ENCODE results near the gene RAD50. TPM values are rescaled to one million over a fixed set of nuclear protein-coding genes. Genes with fewer than 3 reads are reported as not detected.

Gene RAD50
- polyA plus RNA-seq, 1 experiment, result 9.7 TPM

- ChIA-PET CTCF (no interaction called here), POLR2A (no interaction called here)
- DNase-seq (ENCODE audit: low read depth), result no peak
- H3K27me3 ChIP-seq (ENCODE audit: control insufficient read depth, insufficient read depth, low read length), result no peaks in the 10 kb centered on the region
- no peak overlapping the region for H3K4me3 ChIP-seq (ENCODE audit: low read depth, low read length)
- TF ChIP-seq CTCF (IDR thresholded peaks at IDR 0.05; ENCODE audit: insufficient read depth, low read depth, low read length), result no peak
- H3K36me3 ChIP-seq (ENCODE audit: control insufficient read depth, insufficient read depth, low read length), result no peaks in the 10 kb centered on the region
Observed at GRCh38 chr5:132667761-132668705, 111.3 kb downstream of the RAD50 start.

DNA sequence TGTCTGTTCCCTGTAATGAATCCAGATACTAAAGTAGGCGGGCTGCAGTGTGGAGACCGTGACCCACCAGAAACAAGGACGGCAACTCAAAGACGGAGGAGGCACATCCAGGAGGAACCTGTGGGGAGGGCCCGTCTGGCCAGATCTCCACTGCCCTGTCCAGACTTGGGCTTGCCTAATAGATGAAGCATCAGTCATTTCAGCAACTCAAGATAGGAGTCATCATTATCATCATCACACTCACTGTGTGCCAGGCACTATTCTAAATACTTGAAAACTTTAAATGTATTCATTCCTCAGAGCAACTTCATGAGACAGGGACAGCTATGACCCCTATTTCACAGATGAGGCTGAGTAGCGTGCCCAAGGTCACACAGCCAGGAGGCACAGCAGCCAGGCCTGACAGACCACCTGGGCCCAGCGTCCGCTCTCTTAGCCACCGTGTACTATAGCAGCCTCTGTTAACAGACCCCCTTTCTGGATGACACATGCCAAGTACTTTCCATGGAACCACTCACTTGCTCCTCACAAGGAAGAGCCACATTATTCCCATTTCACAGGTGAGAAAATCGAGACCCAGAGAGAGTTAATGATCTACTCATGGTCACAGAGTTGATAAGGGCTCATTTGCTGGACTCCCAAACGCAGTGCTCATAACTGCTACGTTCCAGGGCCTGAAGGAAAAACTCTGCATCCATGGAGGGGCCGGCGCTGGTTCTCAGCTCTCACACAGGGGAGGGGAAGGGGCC is 112.1 kb downstream of the RAD50 start:
- Histone ChIP-seq H3K36me3 (ENCODE audit: control insufficient read depth, insufficient read depth, low read length) (no peaks in the 10 kb centered on the region), H3K27me3 (ENCODE audit: control insufficient read depth, insufficient read depth, low read length) (no peaks in the 10 kb centered on the region), H3K4me3 (ENCODE audit: low read depth, low read length) (no peak overlapping the region)
- ChIA-PET CTCF (no interaction called here), POLR2A (no interaction called here)
- no peak for TF ChIP-seq CTCF (IDR thresholded peaks at IDR 0.05; ENCODE audit: insufficient read depth, low read depth, low read length)
- DNase-seq (ENCODE audit: low read depth), result no peak

DNA sequence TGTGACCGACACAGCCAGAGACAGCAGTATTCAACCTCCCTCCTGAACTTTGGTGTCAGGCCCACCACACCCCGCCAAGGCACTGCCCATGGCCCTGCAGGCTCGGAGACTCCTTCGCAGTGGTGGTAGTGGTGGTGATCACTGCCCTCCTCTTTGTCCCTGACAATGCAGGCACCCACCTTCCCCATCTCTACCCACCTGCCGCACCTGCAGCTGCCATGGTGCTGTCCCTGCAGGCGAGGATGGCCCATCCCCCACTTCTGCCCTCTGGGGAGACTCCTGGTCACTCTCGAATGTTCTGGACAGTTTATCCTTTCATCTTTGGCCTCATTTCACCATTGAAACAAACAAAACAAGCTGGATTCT is 112.7 kb downstream of the RAD50 start:
- POLR2A ChIA-PET, result no interaction called here
- H3K27me3 ChIP-seq (ENCODE audit: control insufficient read depth, insufficient read depth, low read length), result no peaks in the 10 kb centered on the region
- no peaks in the 10 kb centered on the region for H3K36me3 ChIP-seq (ENCODE audit: control insufficient read depth, insufficient read depth, low read length)
- H3K4me3 ChIP-seq (ENCODE audit: low read depth, low read length), result no peak overlapping the region
- TF ChIP-seq CTCF (IDR thresholded peaks at IDR 0.05; ENCODE audit: insufficient read depth, low read depth, low read length), result no peak
- DNase-seq (ENCODE audit: low read depth), result no peak
- CTCF ChIA-PET, result interaction anchor here (0.6 kb wide), 1 partner anchor 540 kb away, joined by 5 read pairs; no protein-coding TSS in a partner anchor

- no peak for DNase-seq (ENCODE audit: low read depth)
- Histone ChIP-seq H3K36me3 (ENCODE audit: control insufficient read depth, insufficient read depth, low read length) (no peaks in the 10 kb centered on the region), H3K27me3 (ENCODE audit: control insufficient read depth, insufficient read depth, low read length) (no peaks in the 10 kb centered on the region), H3K4me3 (ENCODE audit: low read depth, low read length) (no peak overlapping the region)
- CTCF ChIA-PET, result interaction anchor here (0.6 kb wide), 2 partner anchors 17 to 541 kb away, joined by 3 to 5 read pairs; no protein-coding TSS in a partner anchor
- no peak for TF ChIP-seq CTCF (IDR thresholded peaks at IDR 0.05; ENCODE audit: insufficient read depth, low read depth, low read length)
- POLR2A ChIA-PET, result no interaction called here
Observed at GRCh38 chr5:132669966-132670882, 113.4 kb downstream of the RAD50 start.
